Heart right ventricle (tissue), 16 donors: ENCODE measurements around the gene XPO1. TPM values are rescaled to one million over a fixed set of nuclear protein-coding genes. Genes with fewer than 3 reads are reported as not detected.

Experiments used
- ATAC-seq, 8 donors: fragments of 200-7000 bp; cut with Tn5 transposase; one replicate each; pipeline ENCODE4 v1.9.1; 2020; ENCODE audit warnings: mild to moderate bottlenecking in 8 of 8, moderate library complexity in 8 of 8, moderate number of reproducible peaks in 1 of 8
- DNase-seq, 2 donors: peaks; one replicate each; pipeline ENCODE4 v3.0.0-alpha.2; 2020
- H3K27ac ChIP-seq, 10 donors: fragments of 200-600 bp; sonication (generic) in 2 of 10; one replicate each; pipeline versions ENCODE4 v1.5.0 to v1.8.0; 2020 to 2022; ENCODE audit warnings: mild to moderate bottlenecking in 3 of 10
- H3K27me3 ChIP-seq, 7 donors: fragments of 200-600 bp; one replicate each; pipeline ENCODE4 v1.8.0; 2021 to 2022; ENCODE audit warnings: mild to moderate bottlenecking in 2 of 7
- H3K36me3 ChIP-seq, 9 donors: fragments of 200-600 bp; sonication (generic) in 1 of 9; one replicate each; pipeline versions ENCODE4 v1.5.0 to v1.8.0; 2020 to 2022; ENCODE audit warnings: mild to moderate bottlenecking in 2 of 9
- H3K4me1 ChIP-seq, 9 donors: fragments of 200-600 bp; sonication (generic) in 1 of 9; one replicate each; pipeline versions ENCODE4 v1.5.0 to v1.8.0; 2020 to 2022; ENCODE audit warnings: mild to moderate bottlenecking in 4 of 9
- H3K4me3 ChIP-seq, 10 donors: fragments of 200-600 bp; sonication (generic) in 2 of 10; one replicate each; pipeline versions ENCODE4 v1.5.0 to v1.8.0; 2020 to 2022; ENCODE audit warnings: mild to moderate bottlenecking in 7 of 10, moderate library complexity in 2 of 10
- H3K9me3 ChIP-seq, 11 donors: fragments of 200-600 bp in 10 of 11; sonication (generic) in 2 of 11; one replicate each; pipeline versions ENCODE4 v1.5.0 to v1.8.0; 2013 to 2022; ENCODE audit warnings: mild to moderate bottlenecking in 2 of 11, control low read depth in 1 of 11, moderate library complexity in 1 of 11
- CTCF ChIP-seq, 9 donors: fragments of 200-600 bp; sonication (generic) in 2 of 9; IDR thresholded peaks; one replicate each; pipeline versions ENCODE4 v1.5.0 to v1.8.0; 2021 to 2022; ENCODE audit warnings: antibody characterized with exemption in 9 of 9, mild to moderate bottlenecking in 5 of 9, moderate library complexity in 1 of 9
- WGBS, 2 donors: extraction: QIAGEN DNeasy Blood & Tissue Kit; methylation state at CpG; one replicate each; pipeline ENCODE4 v1.1.7; 2013; ENCODE audit warnings: inconsistent platforms in 1 of 2; 5-methylcytosine and 5-hydroxymethylcytosine counted together
- intact Hi-C, 10 donors: fragments of 100-400 bp; cut with DNase I; formaldehyde crosslinking; loops; one replicate each; pipeline versions ENCODE4 v1.11.1 to v1.14.2; 2022
- polyA plus RNA-seq, 2 donors: library from polyadenylated mRNA; stranded (reverse); fragments of 200-250 nt; gene quantifications; one replicate each; pipeline ENCODE4 v1.2.3, GENCODE V29; 2013
- total RNA-seq, 10 donors: library from RNA; stranded (reverse); fragmentation: NEBNext Ultra II Directional in 3 of 10; extraction: Animal tissue kit (Norgen Biotek cat#: 25700) in 3 of 10; gene quantifications; one replicate each; pipeline versions ENCODE4 v1.2.1 to v1.2.4, GENCODE V29; 2021 to 2023
- donor health status: Arrhythmogenic right ventricular cardiomyopathy.
- donor health status: ischemic (EF 13 %, LVEDD 7.1; RV severe dilation, severe dysfunction).
- donor health status: healthy with polysubstance abuse.
- donor health status: DM: no; HTN: yes; CAD: no.
- donor health status: DM: no; HTN: no; CAD: no.
- donor health status: ischemic (EF 25% LVEDD 6.9; RV normal size, moderate dysfunction).
- donor health status: ischemic (EF 25% LVEDD 5.7; RV mildly dilated, moderate dysfunction).
- donor health status: healthy.
- donor health status: DM: yes; HTN: yes; CAD: no.
- donor health status: Ischemic cardiomyopathy.
- donor health status: ischemic (EF 35%, LVEDD 5.7; RV mildly dilated, moderate dysfunction).
- donor health status: nonischemic (EF 11% LVEDD 7.7; RV severe dilation, severe dysfunction).
- donor health status: DM: yes; HTN: yes; CAD: no.
- donor health status: PGD.
- donor health status: ischemic (EF 29% LVEDD 5.4; RV normal size, mild dysfunction).
- donor health status: nonischemic (EF 23%, LVEDD 6.1; RV moderate dilation, normal function).

XPO1 gene
- total and polyA plus RNA-seq, 12 donors: 49.2 to 77.3 (median 66.3) TPM

- intact Hi-C loops: no loop called here
- no peak overlapping the region for H3K27ac ChIP-seq
- H3K27me3 ChIP-seq: no peaks in the 10 kb centered on the region
- no peaks in the 10 kb centered on the region for H3K9me3 ChIP-seq
- H3K4me3 ChIP-seq: no peak overlapping the region
- no peaks in the 10 kb centered on the region for H3K4me1 ChIP-seq
- no peak for ATAC-seq
- no peak for TF ChIP-seq CTCF (IDR thresholded peaks at IDR 0.05)
- no peak for DNase-seq
- H3K36me3 ChIP-seq: no peaks in the 10 kb centered on the region
- WGBS, 2 donors: 83 to 84% methylated on average over 5 of the region's 5 CpGs
Measured at GRCh38 chr2:61558160-61558559, 20.0 kb upstream of the XPO1 start.

- DNase-seq (no peak), ATAC-seq (no peak)
- 80 to 85% methylated on average over 6 of the region's 6 CpGs for WGBS, 2 donors
- Histone ChIP-seq H3K4me3 (no peak overlapping the region), H3K27ac (no peak overlapping the region), H3K36me3 (no peaks in the 10 kb centered on the region), H3K9me3 (no peaks in the 10 kb centered on the region), H3K4me1 (no peaks in the 10 kb centered on the region), H3K27me3 (no peaks in the 10 kb centered on the region)
- TF ChIP-seq CTCF (IDR thresholded peaks at IDR 0.05): no peak
- intact Hi-C loops: no loop called here
Measured at GRCh38 chr2:61557381-61557780, 19.2 kb upstream of the XPO1 start.

GRCh38 chr2:61554604-61555003 is 16.4 kb upstream of the XPO1 start:
- ATAC-seq: no peak
- intact Hi-C loops: no loop called here
- WGBS, 2 donors: 83 to 87% methylated on average over 1 of the region's 1 CpG
- Histone ChIP-seq H3K27ac (no peak overlapping the region), H3K4me1 (no peaks in the 10 kb centered on the region), H3K9me3 (no peaks in the 10 kb centered on the region), H3K4me3 (no peak overlapping the region), H3K36me3 (no peaks in the 10 kb centered on the region), H3K27me3 (no peaks in the 10 kb centered on the region)
- no peak for TF ChIP-seq CTCF (IDR thresholded peaks at IDR 0.05)
- no peak for DNase-seq

DNA sequence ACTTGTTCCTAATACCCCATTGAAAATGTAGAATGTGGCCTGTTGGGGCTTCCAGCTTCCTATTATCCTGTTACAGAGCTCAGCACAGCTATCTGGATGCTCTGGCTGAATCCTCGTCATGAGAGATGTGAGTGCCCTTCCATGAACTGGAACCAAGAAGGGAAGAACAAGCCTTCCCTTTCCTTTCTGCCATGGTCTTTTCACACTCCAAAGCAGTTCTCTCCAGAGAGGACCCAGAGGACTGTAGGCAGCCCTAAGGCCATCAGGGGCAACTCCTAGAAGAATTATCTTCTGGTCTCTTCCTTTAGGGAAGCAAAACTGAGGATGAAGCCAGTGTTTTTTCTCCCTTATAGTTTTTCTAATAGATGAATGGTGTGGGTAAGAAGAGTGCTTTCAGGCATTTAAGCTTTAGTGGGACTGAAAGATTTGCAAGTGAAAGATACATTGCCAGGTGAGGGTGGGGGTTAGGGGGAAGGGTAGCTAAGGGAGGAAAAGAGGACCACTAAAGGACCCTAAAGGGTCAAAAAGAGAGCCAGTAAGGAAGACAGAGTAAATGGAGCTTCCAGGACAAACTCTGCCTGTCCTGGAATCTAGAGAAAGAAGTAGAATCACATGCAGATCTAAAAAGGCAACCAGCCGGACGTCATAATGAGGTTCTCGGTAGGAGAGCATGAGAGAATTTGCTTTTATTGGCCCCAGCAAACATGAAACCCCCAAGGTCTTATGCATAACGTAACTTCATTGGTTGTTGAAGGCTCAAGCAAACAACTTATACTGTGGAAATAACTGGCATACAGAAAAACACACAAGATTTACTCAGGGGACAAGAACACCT is 12.4 kb upstream of the XPO1 start:
- WGBS, 2 donors: 76 to 80% methylated on average over 5 of the region's 5 CpGs
- intact Hi-C loops: no loop called here
- no peaks in the 10 kb centered on the region for H3K36me3 ChIP-seq
- H3K27ac ChIP-seq: no peak overlapping the region
- no peak for ATAC-seq
- H3K4me1 ChIP-seq: no peaks in the 10 kb centered on the region
- H3K9me3 ChIP-seq: no peaks in the 10 kb centered on the region
- H3K27me3 ChIP-seq: no peaks in the 10 kb centered on the region
- DNase-seq: no peak
- no peak overlapping the region for H3K4me3 ChIP-seq
- TF ChIP-seq CTCF (IDR thresholded peaks at IDR 0.05): no peak
